ENCODE measurements around the gene PAWR.

GRCh38 chr12:79569679-79570078 lies 121.1 kb downstream of the PAWR start:
- TF ChIP-seq CTCF (IDR thresholded peaks at IDR 0.05) = no peak
- no peak for TF ChIP-seq POLR2AphosphoS5 (IDR thresholded peaks at IDR 0.05)
